Dermis microvascular lymphatic vessel endothelial cell (primary cell): Measurements from ENCODE around the gene MRNIP. TPM values are rescaled to one million over a fixed set of nuclear protein-coding genes. Genes with fewer than 3 reads are reported as not detected.
"Not testable (repeated sequence)": the region's sequence is repeated elsewhere in the genome, so short reads cannot be mapped to it uniquely, and the experiment has no call there.

Source experiments
- DNase-seq, 2 donors: peaks; one replicate each; pipeline versions ENCODE4 v3.0.0 to v3.0.0-alpha.2; 2010; ENCODE audit warnings: low read depth in 2 of 2
- total RNA-seq: library from RNA; depleted of rRNA; stranded (reverse); fragments of >200 nt; gene quantifications from 2 replicates; pipeline ENCODE4 v1.2.1, GENCODE V29; 2014

MRNIP gene
- total RNA-seq, 1 donor from 2014 or later = 4.2 TPM

- no peak for DNase-seq
Observed at GRCh38 chr5:179872055-179872827, 13.6 kb upstream of the MRNIP start.

- not testable (repeated sequence) for DNase-seq
Observed at GRCh38 chr5:179871533-179871932, 12.9 kb upstream of the MRNIP start.

GRCh38 chr5:179870952-179871351, 12.3 kb upstream of the MRNIP start:
- DNase-seq = no peak

GRCh38 chr5:179870403-179870903, 11.8 kb upstream of the MRNIP start:
- DNase-seq = peak in 1 of 2 donors; percentile 62

- no peak for DNase-seq
Observed at GRCh38 chr5:179869641-179870402, 11.2 kb upstream of the MRNIP start.

- no peak for DNase-seq
Observed at GRCh38 chr5:179869101-179869500, 10.5 kb upstream of the MRNIP start.

- DNase-seq = no peak
Observed at GRCh38 chr5:179868541-179868940, 9.9 kb upstream of the MRNIP start.

GRCh38 chr5:179867476-179867875, 8.9 kb upstream of the MRNIP start:
- DNase-seq = no peak

- DNase-seq = no peak
Observed at GRCh38 chr5:179867079-179867465, 8.5 kb upstream of the MRNIP start.

- no peak for DNase-seq
Observed at GRCh38 chr5:179866241-179867078, 7.8 kb upstream of the MRNIP start.

GRCh38 chr5:179865491-179866240, 7.0 kb upstream of the MRNIP start:
- no peak for DNase-seq

- no peak for DNase-seq
Observed at GRCh38 chr5:179864686-179865085, 6.1 kb upstream of the MRNIP start.

GRCh38 chr5:179863449-179864085, 5.0 kb upstream of the MRNIP start:
- no peak for DNase-seq

GRCh38 chr5:179862891-179863290, 4.3 kb upstream of the MRNIP start:
- DNase-seq = no peak

- no peak for DNase-seq
Observed at GRCh38 chr5:179862296-179862695, 3.7 kb upstream of the MRNIP start.

GRCh38 chr5:179860301-179860700, 1.7 kb upstream of the MRNIP start:
- no peak for DNase-seq

- DNase-seq = peak in 1 of 2 donors; percentile 36
Observed at GRCh38 chr5:179858241-179858585, 404 bp downstream of the MRNIP start.

- DNase-seq = no peak
Observed at GRCh38 chr5:179854356-179854755, 4.3 kb downstream of the MRNIP start.

GRCh38 chr5:179852993-179853547, 5.5 kb downstream of the MRNIP start:
- no peak for DNase-seq

- DNase-seq = peak in 1 of 2 donors; percentile 21
Observed at GRCh38 chr5:179841621-179842020, 17.0 kb downstream of the MRNIP start.
